Subcutaneous adipose tissue (tissue), 4 donors: ENCODE data around the gene LRRC45. TPM values are rescaled to one million over a fixed set of nuclear protein-coding genes. Genes with fewer than 3 reads are reported as not detected.

ENCODE experiments used
- CTCF ChIP-seq: fragments of 450-650 bp; IDR thresholded peaks from one replicate; pipeline ENCODE4 v1.5.1; 2016; ENCODE audit warnings: low read depth, mild to moderate bottlenecking, control low read depth, antibody characterized with exemption, moderate library complexity
- total RNA-seq, 4 donors: library from RNA; depleted of rRNA; stranded (reverse); fragments of >200 nt; gene quantifications; one replicate each; pipeline ENCODE4 v1.1.0, GENCODE V29; 2016

The LRRC45 gene
- total RNA-seq, 4 donors from 2014 or later = 1.8 to 11.7 (median 7.8) TPM

- no peak for TF ChIP-seq CTCF
Observed at GRCh38 chr17:81995463-81996231, 27.5 kb upstream of the LRRC45 start.

GRCh38 chr17:81996232-81996756, 26.8 kb upstream of the LRRC45 start:
- TF ChIP-seq CTCF = no peak

GRCh38 chr17:81996757-81997441, 26.2 kb upstream of the LRRC45 start:
- TF ChIP-seq CTCF = no peak

GRCh38 chr17:81998212-81998611, 24.9 kb upstream of the LRRC45 start:
- no peak for TF ChIP-seq CTCF

- TF ChIP-seq CTCF = no peak
Observed at GRCh38 chr17:81998691-81999438, 24.2 kb upstream of the LRRC45 start.

- no peak for TF ChIP-seq CTCF
Observed at GRCh38 chr17:81999587-81999975, 23.5 kb upstream of the LRRC45 start.
